PC-3 (cell line): Measurements from ENCODE around the gene RAB34.

Experiments used
- EZH2 ChIP-seq: fragments of 300-600 bp; sonication (generic); IDR thresholded peaks from one replicate; pipeline ENCODE4 v1.6.1; 2017; ENCODE audit warnings: antibody characterized with exemption, mild to moderate bottlenecking, low read length; ENCODE audit not compliant: unreplicated experiment
- EZH2phosphoT487 ChIP-seq: fragments of 300-600 bp; sonication (generic); IDR thresholded peaks from 2 replicates; pipeline ENCODE4 v1.6.1; 2018; ENCODE audit warnings: mild to moderate bottlenecking, antibody characterized with exemption, low read length, borderline replicate concordance
- TF ChIP-seq, protein P1 (sequence below): fragments of 300-600 bp; sonication (generic); conservative IDR thresholded peaks from 2 replicates; pipeline ENCODE4 v1.5.1; 2017; ENCODE audit warnings: antibody characterized with exemption, low read depth, mild to moderate bottlenecking, low read length

DNA sequence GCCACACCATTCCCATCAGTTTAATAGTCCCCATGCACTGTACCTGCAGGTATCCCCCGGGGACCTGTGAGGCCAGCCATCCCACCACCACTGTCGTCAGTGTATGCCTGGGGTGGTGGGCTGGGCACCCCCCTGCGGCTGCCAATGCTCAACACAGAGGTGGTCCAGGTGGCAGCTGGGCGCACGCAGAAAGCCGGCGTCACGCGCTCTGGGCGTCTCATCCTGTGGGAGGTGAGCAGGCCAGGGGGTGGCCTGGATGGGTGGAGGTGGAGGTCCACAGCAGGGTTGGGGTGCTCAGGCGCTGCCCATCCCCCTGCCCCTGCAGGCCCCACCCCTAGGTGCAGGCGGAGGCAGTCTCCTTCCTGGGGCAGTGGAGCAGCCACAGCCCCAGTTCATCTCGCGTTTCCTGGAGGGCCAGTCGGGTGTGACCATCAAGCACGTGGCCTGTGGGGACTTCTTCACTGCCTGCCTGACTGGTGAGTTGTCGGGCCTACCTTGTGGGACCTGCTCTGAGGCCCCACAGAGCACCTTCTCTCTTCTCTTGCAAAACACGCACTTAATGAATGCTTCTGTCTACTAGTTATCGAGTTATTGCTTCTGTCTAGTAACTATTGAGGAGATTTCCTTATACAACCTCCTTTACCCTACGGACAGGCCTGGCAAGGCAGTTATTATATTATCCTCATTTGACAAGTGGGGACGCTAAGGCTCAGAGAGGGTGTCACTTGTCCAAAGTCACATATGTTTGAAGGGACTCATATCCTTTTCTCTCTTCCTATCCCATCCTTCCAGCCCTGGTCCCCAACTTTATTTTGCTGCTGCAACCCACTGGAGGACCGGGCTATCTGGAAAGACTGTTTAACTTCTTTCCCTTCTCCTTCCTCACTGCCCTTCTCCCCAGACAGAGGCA lies 20.4 kb upstream of the RAB34 start:
- TF ChIP-seq, protein P1, sequence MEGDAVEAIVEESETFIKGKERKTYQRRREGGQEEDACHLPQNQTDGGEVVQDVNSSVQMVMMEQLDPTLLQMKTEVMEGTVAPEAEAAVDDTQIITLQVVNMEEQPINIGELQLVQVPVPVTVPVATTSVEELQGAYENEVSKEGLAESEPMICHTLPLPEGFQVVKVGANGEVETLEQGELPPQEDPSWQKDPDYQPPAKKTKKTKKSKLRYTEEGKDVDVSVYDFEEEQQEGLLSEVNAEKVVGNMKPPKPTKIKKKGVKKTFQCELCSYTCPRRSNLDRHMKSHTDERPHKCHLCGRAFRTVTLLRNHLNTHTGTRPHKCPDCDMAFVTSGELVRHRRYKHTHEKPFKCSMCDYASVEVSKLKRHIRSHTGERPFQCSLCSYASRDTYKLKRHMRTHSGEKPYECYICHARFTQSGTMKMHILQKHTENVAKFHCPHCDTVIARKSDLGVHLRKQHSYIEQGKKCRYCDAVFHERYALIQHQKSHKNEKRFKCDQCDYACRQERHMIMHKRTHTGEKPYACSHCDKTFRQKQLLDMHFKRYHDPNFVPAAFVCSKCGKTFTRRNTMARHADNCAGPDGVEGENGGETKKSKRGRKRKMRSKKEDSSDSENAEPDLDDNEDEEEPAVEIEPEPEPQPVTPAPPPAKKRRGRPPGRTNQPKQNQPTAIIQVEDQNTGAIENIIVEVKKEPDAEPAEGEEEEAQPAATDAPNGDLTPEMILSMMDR, result no peak
- TF ChIP-seq EZH2 (no peak), EZH2phosphoT487 (no peak)
